GM23338 (cell line): Measurements from ENCODE around the gene FBXO41.

Experiments used
- CREB1 ChIP-seq: fragments of 250-450 bp; sonication (Bioruptor Pico); IDR thresholded peaks from 2 replicates; pipeline ENCODE4 v1.5.0; 2020; ENCODE audit warnings: low read depth, mild to moderate bottlenecking, moderate library complexity
- CTCF ChIP-seq, 2 experiments: fragments of 200-600 bp in 1 of 2; sonication (generic) in 1 of 2; conservative IDR thresholded peaks; 2 replicates each; pipeline versions ENCODE4 v1.5.1 to v1.6.1; 2016 to 2017; ENCODE audit warnings: antibody characterized with exemption in 2 of 2, low read depth in 2 of 2, mild to moderate bottlenecking in 2 of 2, moderate library complexity in 1 of 2
- EZH2 ChIP-seq: fragments of 200-600 bp; sonication (generic); IDR thresholded peaks from one replicate; pipeline ENCODE4 v1.8.0; 2017; ENCODE audit warnings: antibody characterized with exemption, mild to moderate bottlenecking, low read depth; ENCODE audit not compliant: unreplicated experiment
- POLR2AphosphoS5 ChIP-seq: IDR thresholded peaks from 2 replicates; pipeline ENCODE4 v1.6.1; 2016; ENCODE audit warnings: antibody characterized with exemption, low read depth
- REST ChIP-seq: IDR thresholded peaks from one replicate; pipeline ENCODE4 v1.6.1; 2018; ENCODE audit warnings: antibody characterized with exemption; ENCODE audit not compliant: unreplicated experiment

- TF ChIP-seq POLR2AphosphoS5 (no peak), CREB1 (CRISPR knock-in tag) (no peak), CTCF (conservative IDR thresholded peaks at IDR 0.05; ENCODE audit: low read depth in 2 of 2) (no peak), EZH2 (no peak), REST (no peak)
Observed at GRCh38 chr2:73239776-73240175, 44.5 kb downstream of the FBXO41 start.
